Liver (tissue), 9 donors: Measurements from ENCODE around the gene SETD3. TPM values are rescaled to one million over a fixed set of nuclear protein-coding genes. Genes with fewer than 3 reads are reported as not detected.

Experiments
- DNase-seq: peaks from one replicate; pipeline ENCODE4 v3.0.0-alpha.2; 2017; ENCODE audit warnings: low spot score
- H3K27ac ChIP-seq, 2 donors: one replicate each; pipeline ENCODE4 v1.7.0; 2013; ENCODE audit warnings: inconsistent platforms in 2 of 2, low read length in 2 of 2, control low read depth in 1 of 2, low read depth in 1 of 2, mild to moderate bottlenecking in 1 of 2
- H3K27me3 ChIP-seq, 4 donors: one replicate each; pipeline versions ENCODE4 v1.6.1 to v1.7.0; 2013; ENCODE audit warnings: low read length in 3 of 4, inconsistent platforms in 1 of 4, mild to moderate bottlenecking in 1 of 4, moderate library complexity in 1 of 4; ENCODE audit not compliant: control insufficient read depth in 4 of 4, insufficient read depth in 4 of 4
- H3K36me3 ChIP-seq, 4 donors: one replicate each; pipeline versions ENCODE4 v1.6.1 to v1.7.0; 2013; ENCODE audit warnings: low read length in 3 of 4, mild to moderate bottlenecking in 3 of 4, low read depth in 1 of 4, moderate library complexity in 1 of 4; ENCODE audit not compliant: control insufficient read depth in 4 of 4, insufficient read depth in 3 of 4
- H3K4me1 ChIP-seq, 4 donors: one replicate each; pipeline versions ENCODE4 v1.6.1 to v1.7.0; 2013; ENCODE audit warnings: low read length in 3 of 4, mild to moderate bottlenecking in 3 of 4, moderate library complexity in 1 of 4; ENCODE audit not compliant: control insufficient read depth in 4 of 4, insufficient read depth in 4 of 4
- H3K4me3 ChIP-seq, 3 donors: one replicate each; pipeline versions ENCODE4 v1.6.1 to v1.7.0; 2013; ENCODE audit warnings: low read length in 3 of 3, control low read depth in 1 of 3, low read depth in 1 of 3, mild to moderate bottlenecking in 1 of 3
- H3K9ac ChIP-seq, 2 donors: one replicate each; pipeline ENCODE4 v1.7.0; 2013; ENCODE audit warnings: low read length in 2 of 2, mild to moderate bottlenecking in 2 of 2, moderate library complexity in 2 of 2, control low read depth in 1 of 2, low read depth in 1 of 2
- H3K9me3 ChIP-seq, 4 donors: one replicate each; pipeline versions ENCODE4 v1.6.1 to v1.7.0; 2013; ENCODE audit warnings: low read length in 3 of 4; ENCODE audit not compliant: control insufficient read depth in 4 of 4
- ATF3 ChIP-seq: IDR thresholded peaks from 2 replicates; pipeline ENCODE4 v1.6.1; 2016; ENCODE audit warnings: antibody characterized with exemption
- EGR1 ChIP-seq, 2 donors: IDR thresholded peaks; 2 replicates each; pipeline ENCODE4 v1.6.1; 2016 to 2018; ENCODE audit warnings: antibody characterized with exemption in 2 of 2, low read depth in 2 of 2
- FOXA1 ChIP-seq: IDR thresholded peaks from 2 replicates; pipeline ENCODE4 v1.6.1; 2016; ENCODE audit warnings: antibody characterized with exemption
- FOXA2 ChIP-seq: IDR thresholded peaks from 2 replicates; pipeline ENCODE4 v1.6.1; 2016; ENCODE audit warnings: antibody characterized with exemption
- HNF4G ChIP-seq: IDR thresholded peaks from 2 replicates; pipeline ENCODE4 v1.6.1; 2016; ENCODE audit warnings: antibody characterized with exemption
- MAX ChIP-seq: IDR thresholded peaks from 2 replicates; pipeline ENCODE4 v1.6.1; 2016; ENCODE audit warnings: antibody characterized with exemption
- NR2F2 ChIP-seq: IDR thresholded peaks from 2 replicates; pipeline ENCODE4 v1.6.1; 2016; ENCODE audit warnings: antibody characterized with exemption
- RAD21 ChIP-seq, 2 donors: IDR thresholded peaks; 2 replicates each; pipeline ENCODE4 v1.6.1; 2016; ENCODE audit warnings: antibody characterized with exemption in 2 of 2, mild to moderate bottlenecking in 2 of 2
- RXRA ChIP-seq, 2 donors: IDR thresholded peaks; 2 replicates each; pipeline ENCODE4 v1.6.1; 2017 to 2018; ENCODE audit warnings: antibody characterized with exemption in 2 of 2, mild to moderate bottlenecking in 1 of 2
- SP1 ChIP-seq: IDR thresholded peaks from 2 replicates; pipeline ENCODE4 v1.6.1; 2018; ENCODE audit warnings: antibody characterized with exemption, mild to moderate bottlenecking
- TAF1 ChIP-seq: conservative IDR thresholded peaks from 2 replicates; pipeline ENCODE4 v1.6.1; 2016; ENCODE audit warnings: antibody characterized with exemption, mild to moderate bottlenecking
- YY1 ChIP-seq: IDR thresholded peaks from 2 replicates; pipeline ENCODE4 v1.6.1; 2016; ENCODE audit warnings: antibody characterized with exemption, mild to moderate bottlenecking
- WGBS: extraction: QIAGEN DNeasy Blood & Tissue Kit; methylation state at CpG from one replicate; pipeline ENCODE4 v1.1.7; 2013; 5-methylcytosine and 5-hydroxymethylcytosine counted together
- polyA plus RNA-seq, 2 donors: library from polyadenylated mRNA; stranded (reverse) in 1 of 2; unstranded in 1 of 2; fragments of 200-250 nt in 1 of 2; fragments of >200 nt in 1 of 2; fragmentation: Nextera tagmentation in 1 of 2; extraction: Ambion mirVana in 1 of 2; gene quantifications; one replicate each; pipeline versions ENCODE4 v1.2.1 to v1.2.3, GENCODE V29; 2013 to 2015
- total RNA-seq, 2 donors: library from RNA; depleted of rRNA; stranded (reverse); fragments of >200 nt; gene quantifications; one replicate each; pipeline ENCODE4 v1.2.3, GENCODE V29; 2014
- TF ChIP-seq, protein P1 (sequence below): IDR thresholded peaks from 2 replicates; pipeline ENCODE4 v1.6.1; 2016; ENCODE audit warnings: antibody characterized with exemption
- TF ChIP-seq, protein P2 (sequence below): fragments of 150-350 bp; IDR thresholded peaks from 2 replicates; pipeline ENCODE4 v1.5.1; 2017; ENCODE audit warnings: improper control_type of control experiment, low read depth, low read length; ENCODE audit not compliant: missing input control
- donor health status: healthy.
- donor health status: healthy.
- donor health status: healthy.
- donor health status: healthy.
- donor health status: healthy.

The SETD3 gene
- total and polyA plus RNA-seq, 4 donors = 18.7 to 39.7 (median 19.4) TPM

- DNase-seq = no peak
- H3K9ac ChIP-seq = no peak overlapping the region
- peaks cover 1 to 26% (median 21%) of the 10 kb centered on the region in 4 donors for H3K36me3 ChIP-seq
- H3K9me3 ChIP-seq = no peaks in the 10 kb centered on the region
- H3K4me3 ChIP-seq = no peak overlapping the region
- peaks cover 0 to 13% (median 13%) of the 10 kb centered on the region in 4 donors for H3K4me1 ChIP-seq
- TF ChIP-seq EGR1 (IDR thresholded peaks at IDR 0.05; ENCODE audit: low read depth in 2 of 2) (no peak), MAX (no peak), TAF1 (no peak), SP1 (no peak), RAD21 (IDR thresholded peaks at IDR 0.05) (no peak), FOXA2 (no peak), YY1 (no peak), NR2F2 (no peak), FOXA1 (no peak), HNF4G (no peak), ATF3 (no peak), RXRA (IDR thresholded peaks at IDR 0.05) (no peak)
- TF ChIP-seq, protein P1, sequence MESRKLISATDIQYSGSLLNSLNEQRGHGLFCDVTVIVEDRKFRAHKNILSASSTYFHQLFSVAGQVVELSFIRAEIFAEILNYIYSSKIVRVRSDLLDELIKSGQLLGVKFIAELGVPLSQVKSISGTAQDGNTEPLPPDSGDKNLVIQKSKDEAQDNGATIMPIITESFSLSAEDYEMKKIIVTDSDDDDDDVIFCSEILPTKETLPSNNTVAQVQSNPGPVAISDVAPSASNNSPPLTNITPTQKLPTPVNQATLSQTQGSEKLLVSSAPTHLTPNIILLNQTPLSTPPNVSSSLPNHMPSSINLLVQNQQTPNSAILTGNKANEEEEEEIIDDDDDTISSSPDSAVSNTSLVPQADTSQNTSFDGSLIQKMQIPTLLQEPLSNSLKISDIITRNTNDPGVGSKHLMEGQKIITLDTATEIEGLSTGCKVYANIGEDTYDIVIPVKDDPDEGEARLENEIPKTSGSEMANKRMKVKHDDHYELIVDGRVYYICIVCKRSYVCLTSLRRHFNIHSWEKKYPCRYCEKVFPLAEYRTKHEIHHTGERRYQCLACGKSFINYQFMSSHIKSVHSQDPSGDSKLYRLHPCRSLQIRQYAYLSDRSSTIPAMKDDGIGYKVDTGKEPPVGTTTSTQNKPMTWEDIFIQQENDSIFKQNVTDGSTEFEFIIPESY = no peak
- TF ChIP-seq, protein P2, sequence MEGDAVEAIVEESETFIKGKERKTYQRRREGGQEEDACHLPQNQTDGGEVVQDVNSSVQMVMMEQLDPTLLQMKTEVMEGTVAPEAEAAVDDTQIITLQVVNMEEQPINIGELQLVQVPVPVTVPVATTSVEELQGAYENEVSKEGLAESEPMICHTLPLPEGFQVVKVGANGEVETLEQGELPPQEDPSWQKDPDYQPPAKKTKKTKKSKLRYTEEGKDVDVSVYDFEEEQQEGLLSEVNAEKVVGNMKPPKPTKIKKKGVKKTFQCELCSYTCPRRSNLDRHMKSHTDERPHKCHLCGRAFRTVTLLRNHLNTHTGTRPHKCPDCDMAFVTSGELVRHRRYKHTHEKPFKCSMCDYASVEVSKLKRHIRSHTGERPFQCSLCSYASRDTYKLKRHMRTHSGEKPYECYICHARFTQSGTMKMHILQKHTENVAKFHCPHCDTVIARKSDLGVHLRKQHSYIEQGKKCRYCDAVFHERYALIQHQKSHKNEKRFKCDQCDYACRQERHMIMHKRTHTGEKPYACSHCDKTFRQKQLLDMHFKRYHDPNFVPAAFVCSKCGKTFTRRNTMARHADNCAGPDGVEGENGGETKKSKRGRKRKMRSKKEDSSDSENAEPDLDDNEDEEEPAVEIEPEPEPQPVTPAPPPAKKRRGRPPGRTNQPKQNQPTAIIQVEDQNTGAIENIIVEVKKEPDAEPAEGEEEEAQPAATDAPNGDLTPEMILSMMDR = no peak
- H3K27ac ChIP-seq = no peak overlapping the region
- no peaks in the 10 kb centered on the region for H3K27me3 ChIP-seq
- 79% methylated on average over 10 of the region's 10 CpGs for WGBS
Observed at GRCh38 chr14:99395909-99396530, 84.6 kb downstream of the SETD3 start.

- Histone ChIP-seq H3K9ac (no peak overlapping the region), H3K27me3 (no peaks in the 10 kb centered on the region), H3K27ac (no peak overlapping the region), H3K36me3 (peaks cover 1 to 24% (median 21%) of the 10 kb centered on the region in 4 donors), H3K9me3 (no peaks in the 10 kb centered on the region), H3K4me3 (no peak overlapping the region), H3K4me1 (peaks cover 0 to 23% (median 18%) of the 10 kb centered on the region in 4 donors)
- TF ChIP-seq FOXA1 = no peak
- no peak for TF ChIP-seq YY1
- 95% methylated on average over 9 of the region's 9 CpGs for WGBS
- no peak for DNase-seq
Observed at GRCh38 chr14:99394602-99395156, 86.0 kb downstream of the SETD3 start.
